T-helper 9 cell (primary cell): ENCODE measurements around the gene C1orf21.

Experiments used
- DNase-seq: peaks from one replicate; pipeline ENCODE4 v3.0.0-alpha.2; 2020

C1orf21 gene

GRCh38 chr1:184487531-184488193 lies 100.8 kb downstream of the C1orf21 start:
- DNase-seq = no peak

- DNase-seq = no peak
Observed at GRCh38 chr1:184489908-184490307, 103.1 kb downstream of the C1orf21 start.

GRCh38 chr1:184492536-184492935 lies 105.7 kb downstream of the C1orf21 start:
- DNase-seq = no peak

GRCh38 chr1:184493987-184494388 lies 107.2 kb downstream of the C1orf21 start:
- DNase-seq = no peak

- no peak for DNase-seq
Observed at GRCh38 chr1:184494929-184495328, 108.1 kb downstream of the C1orf21 start.

GRCh38 chr1:184497959-184498723 lies 111.3 kb downstream of the C1orf21 start:
- DNase-seq = no peak

- no peak for DNase-seq
Observed at GRCh38 chr1:184499616-184500015, 112.8 kb downstream of the C1orf21 start.

- no peak for DNase-seq
Observed at GRCh38 chr1:184502161-184502560, 115.3 kb downstream of the C1orf21 start.

- DNase-seq = no peak
Observed at GRCh38 chr1:184503221-184503749, 116.5 kb downstream of the C1orf21 start.

GRCh38 chr1:184504040-184504954 lies 117.5 kb downstream of the C1orf21 start:
- DNase-seq = no peak

GRCh38 chr1:184504955-184505338 lies 118.1 kb downstream of the C1orf21 start:
- DNase-seq = no peak

- DNase-seq = no peak
Observed at GRCh38 chr1:184506481-184506880, 119.7 kb downstream of the C1orf21 start.

- DNase-seq = no peak
Observed at GRCh38 chr1:184507165-184507564, 120.3 kb downstream of the C1orf21 start.

GRCh38 chr1:184507604-184508280 lies 120.9 kb downstream of the C1orf21 start:
- DNase-seq = no peak

GRCh38 chr1:184509105-184509504 lies 122.3 kb downstream of the C1orf21 start:
- DNase-seq = no peak

- no peak for DNase-seq
Observed at GRCh38 chr1:184510110-184510509, 123.3 kb downstream of the C1orf21 start.

GRCh38 chr1:184512724-184513123 lies 125.9 kb downstream of the C1orf21 start:
- no peak for DNase-seq

GRCh38 chr1:184513421-184513820 lies 126.6 kb downstream of the C1orf21 start:
- DNase-seq = no peak

- no peak for DNase-seq
Observed at GRCh38 chr1:184513966-184514365, 127.1 kb downstream of the C1orf21 start.

GRCh38 chr1:184514447-184514846 lies 127.6 kb downstream of the C1orf21 start:
- DNase-seq = no peak

- no peak for DNase-seq
Observed at GRCh38 chr1:184517130-184517529, 130.3 kb downstream of the C1orf21 start.

GRCh38 chr1:184518736-184519357 lies 132.0 kb downstream of the C1orf21 start:
- no peak for DNase-seq
